Prostate gland (tissue), 1 donor: ENCODE measurements around the gene RPP30.

ENCODE experiments used
- POLR2A ChIP-seq: fragments of 450-650 bp; IDR thresholded peaks from one replicate; pipeline ENCODE4 v1.6.1; 2016; ENCODE audit warnings: antibody characterized with exemption, mild to moderate bottlenecking
- POLR2AphosphoS5 ChIP-seq: sonication (generic); formaldehyde crosslinking; IDR thresholded peaks from one replicate; pipeline ENCODE4 v1.6.1; 2017; ENCODE audit warnings: antibody characterized with exemption

DNA sequence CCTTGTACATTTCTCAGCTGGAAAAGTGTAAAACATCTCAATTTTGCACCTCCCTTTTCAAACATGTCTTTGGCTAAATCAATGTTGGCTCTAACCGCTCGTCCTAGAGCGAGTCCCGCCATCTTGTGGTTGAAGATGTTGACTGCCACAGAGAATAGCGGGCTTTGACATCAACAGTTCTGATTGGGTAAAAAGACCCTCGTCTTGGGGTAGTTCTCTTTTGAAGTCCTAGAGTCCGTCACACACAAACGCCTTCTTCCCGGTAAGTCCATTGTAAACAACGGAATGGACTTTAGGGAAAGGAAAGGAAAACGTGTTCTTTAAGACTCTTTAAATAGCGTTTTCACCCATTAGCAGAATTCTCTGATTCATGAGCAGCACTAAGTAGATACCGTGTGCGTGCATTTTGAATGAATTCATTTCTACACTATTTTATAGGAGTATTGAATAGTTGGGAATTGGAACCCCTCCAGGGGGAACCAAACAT lies 452 bp upstream of the RPP30 start:
- TF ChIP-seq POLR2AphosphoS5 (no peak), POLR2A (no peak)
